NCI-H146 (cell line): ENCODE measurements around the gene CNOT2.

Source experiments
- DNase-seq: peaks from one replicate; lab custom pipeline; 2025; lab: John Stamatoyannopoulos, UW

The CNOT2 gene

GRCh38 chr12:70305794-70306193 lies 62.6 kb downstream of the CNOT2 start:
- DNase-seq: no peak

- DNase-seq: no peak
These were observed 63.4 kb downstream of the CNOT2 start for GRCh38 chr12:70306676-70307075.

GRCh38 chr12:70307868-70308267 lies 64.6 kb downstream of the CNOT2 start:
- no peak for DNase-seq

- DNase-seq: no peak
These were observed 66.1 kb downstream of the CNOT2 start for GRCh38 chr12:70309348-70309747.

GRCh38 chr12:70314145-70314544 lies 70.9 kb downstream of the CNOT2 start:
- DNase-seq: no peak

GRCh38 chr12:70317781-70318180 lies 74.5 kb downstream of the CNOT2 start:
- no peak for DNase-seq

- no peak for DNase-seq
These were observed 76.4 kb downstream of the CNOT2 start for GRCh38 chr12:70319605-70320004.

- no peak for DNase-seq
These were observed 78.0 kb downstream of the CNOT2 start for GRCh38 chr12:70321191-70321590.

GRCh38 chr12:70327541-70327940 lies 84.3 kb downstream of the CNOT2 start:
- DNase-seq: no peak

- peak; percentile 48 for DNase-seq
These were observed 86.5 kb downstream of the CNOT2 start for GRCh38 chr12:70329728-70330127.

GRCh38 chr12:70330158-70330557 lies 86.9 kb downstream of the CNOT2 start:
- DNase-seq: no peak

GRCh38 chr12:70332236-70332635 lies 89.0 kb downstream of the CNOT2 start:
- no peak for DNase-seq

- DNase-seq: no peak
These were observed 91.5 kb downstream of the CNOT2 start for GRCh38 chr12:70334742-70335141.

- DNase-seq: no peak
These were observed 95.3 kb downstream of the CNOT2 start for GRCh38 chr12:70338531-70338930.

- DNase-seq: peak; percentile 5
These were observed 107.8 kb downstream of the CNOT2 start for GRCh38 chr12:70351076-70351475.

GRCh38 chr12:70353780-70354660 lies 110.8 kb downstream of the CNOT2 start:
- DNase-seq: no peak

- DNase-seq: no peak
These were observed 111.6 kb downstream of the CNOT2 start for GRCh38 chr12:70354787-70355186.

- no peak for DNase-seq
These were observed 112.7 kb downstream of the CNOT2 start for GRCh38 chr12:70355972-70356371.

GRCh38 chr12:70359458-70360197 lies 116.4 kb downstream of the CNOT2 start:
- no peak for DNase-seq

GRCh38 chr12:70360218-70360617 lies 117.0 kb downstream of the CNOT2 start:
- DNase-seq: no peak

- peak; percentile 5 for DNase-seq
These were observed 121.6 kb downstream of the CNOT2 start for GRCh38 chr12:70364695-70365397.

GRCh38 chr12:70365398-70365647 lies 122.1 kb downstream of the CNOT2 start:
- no peak for DNase-seq
